DOHH2 (cell line): Measurements from ENCODE around the gene LRRC39.

Experiments used
- H3F3A ChIP-seq: fragments of 200-600 bp; sonication (generic), shearing (Covaris generic); 2 replicates; pipeline ENCODE4 v1.6.0; 2016; ENCODE audit warnings: antibody characterized with exemption, mild to moderate bottlenecking; ENCODE audit not compliant: control insufficient read depth, insufficient read depth
- H3K27ac ChIP-seq: fragments of 200-600 bp; sonication (generic); 2 replicates; pipeline ENCODE4 v1.5.1; 2014; ENCODE audit warnings: low read depth, mild to moderate bottlenecking, low read length, moderate library complexity
- H3K27me3 ChIP-seq: fragments of 200-600 bp; sonication (generic); 2 replicates; pipeline ENCODE4 v1.6.1; 2014; ENCODE audit warnings: mild to moderate bottlenecking, low read length, mixed read lengths; ENCODE audit not compliant: control insufficient read depth
- H3K36me3 ChIP-seq: fragments of 200-600 bp; sonication (generic); 2 replicates; pipeline ENCODE4 v1.6.1; 2014; ENCODE audit warnings: mild to moderate bottlenecking, low read length, moderate library complexity, mixed read lengths; ENCODE audit not compliant: control insufficient read depth
- H3K4me1 ChIP-seq: fragments of 200-600 bp; sonication (generic); 2 replicates; pipeline ENCODE4 v1.6.1; 2014; ENCODE audit warnings: mild to moderate bottlenecking, low read length, mixed read lengths; ENCODE audit not compliant: control insufficient read depth
- H3K4me2 ChIP-seq: fragments of 200-600 bp; sonication (generic); 2 replicates; pipeline ENCODE4 v1.6.0; 2014; ENCODE audit warnings: mild to moderate bottlenecking, low read length, moderate library complexity
- H3K4me3 ChIP-seq: fragments of 200-600 bp; sonication (generic); 2 replicates; pipeline ENCODE4 v1.5.1; 2014; ENCODE audit warnings: mild to moderate bottlenecking, low read length, mixed read lengths
- H3K79me2 ChIP-seq: fragments of 200-600 bp; sonication (generic); 2 replicates; pipeline ENCODE4 v1.6.1; 2014; ENCODE audit warnings: mild to moderate bottlenecking, low read length, mixed read lengths; ENCODE audit not compliant: control insufficient read depth
- H3K9me2 ChIP-seq: fragments of 200-600 bp; sonication (generic); replicated peaks from 2 replicates; pipeline ENCODE4 v1.6.1; 2014; ENCODE audit warnings: mild to moderate bottlenecking, low read length, mixed read lengths; ENCODE audit not compliant: control insufficient read depth
- H3K9me3 ChIP-seq: fragments of 200-600 bp; sonication (generic); 2 replicates; pipeline ENCODE4 v1.6.1; 2014; ENCODE audit warnings: antibody characterized with exemption, low read length, mixed read lengths; ENCODE audit not compliant: control insufficient read depth, insufficient read depth
- H4K20me1 ChIP-seq: fragments of 200-600 bp; sonication (generic); 2 replicates; pipeline ENCODE4 v1.6.0; 2014; ENCODE audit warnings: low read depth, mild to moderate bottlenecking, antibody characterized with exemption, low read length, moderate library complexity; ENCODE audit not compliant: control insufficient read depth, insufficient read depth
- EZH2phosphoT487 ChIP-seq: fragments of 200-600 bp; sonication (generic); IDR thresholded peaks from 2 replicates; pipeline ENCODE4 v1.6.1; 2017; ENCODE audit warnings: borderline replicate concordance, mild to moderate bottlenecking, antibody characterized with exemption, low read length, moderate library complexity, mixed read lengths
- TF ChIP-seq, protein P1 (sequence below): fragments of 200-600 bp; sonication (generic); IDR thresholded peaks from one replicate; pipeline ENCODE4 v1.5.1; 2014; ENCODE audit warnings: antibody characterized with exemption, mild to moderate bottlenecking, low read depth, low read length; ENCODE audit not compliant: poor library complexity, severe bottlenecking

Gene LRRC39

GRCh38 chr1:100127226-100127625 is 50.8 kb downstream of the LRRC39 start:
- peaks cover 39% of the 10 kb centered on the region for H3K36me3 ChIP-seq
- H4K20me1 ChIP-seq: no peaks in the 10 kb centered on the region
- peaks cover 23% of the 10 kb centered on the region for H3K4me1 ChIP-seq
- TF ChIP-seq EZH2phosphoT487: no peak
- TF ChIP-seq, protein P1, sequence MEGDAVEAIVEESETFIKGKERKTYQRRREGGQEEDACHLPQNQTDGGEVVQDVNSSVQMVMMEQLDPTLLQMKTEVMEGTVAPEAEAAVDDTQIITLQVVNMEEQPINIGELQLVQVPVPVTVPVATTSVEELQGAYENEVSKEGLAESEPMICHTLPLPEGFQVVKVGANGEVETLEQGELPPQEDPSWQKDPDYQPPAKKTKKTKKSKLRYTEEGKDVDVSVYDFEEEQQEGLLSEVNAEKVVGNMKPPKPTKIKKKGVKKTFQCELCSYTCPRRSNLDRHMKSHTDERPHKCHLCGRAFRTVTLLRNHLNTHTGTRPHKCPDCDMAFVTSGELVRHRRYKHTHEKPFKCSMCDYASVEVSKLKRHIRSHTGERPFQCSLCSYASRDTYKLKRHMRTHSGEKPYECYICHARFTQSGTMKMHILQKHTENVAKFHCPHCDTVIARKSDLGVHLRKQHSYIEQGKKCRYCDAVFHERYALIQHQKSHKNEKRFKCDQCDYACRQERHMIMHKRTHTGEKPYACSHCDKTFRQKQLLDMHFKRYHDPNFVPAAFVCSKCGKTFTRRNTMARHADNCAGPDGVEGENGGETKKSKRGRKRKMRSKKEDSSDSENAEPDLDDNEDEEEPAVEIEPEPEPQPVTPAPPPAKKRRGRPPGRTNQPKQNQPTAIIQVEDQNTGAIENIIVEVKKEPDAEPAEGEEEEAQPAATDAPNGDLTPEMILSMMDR: no peak
- H3F3A ChIP-seq: no peaks in the 10 kb centered on the region
- no peaks in the 10 kb centered on the region for H3K9me2 ChIP-seq
- H3K9me3 ChIP-seq: no peaks in the 10 kb centered on the region
- H3K27me3 ChIP-seq: no peaks in the 10 kb centered on the region
- no peak overlapping the region for H3K4me3 ChIP-seq
- H3K27ac ChIP-seq: no peak overlapping the region
- H3K79me2 ChIP-seq: peaks cover 73% of the 10 kb centered on the region
- no peak overlapping the region for H3K4me2 ChIP-seq

- Histone ChIP-seq H3K9me2 (no peaks in the 10 kb centered on the region), H4K20me1 (no peaks in the 10 kb centered on the region), H3K79me2 (peaks cover 24% of the 10 kb centered on the region), H3K4me3 (no peak overlapping the region), H3K27ac (no peak overlapping the region), H3K4me2 (no peak overlapping the region), H3K9me3 (no peaks in the 10 kb centered on the region), H3F3A (peaks cover 2% of the 10 kb centered on the region; the same call in 1 of the 2 replicates), H3K4me1 (no peaks in the 10 kb centered on the region), H3K27me3 (no peaks in the 10 kb centered on the region), H3K36me3 (peaks cover 61% of the 10 kb centered on the region)
- TF ChIP-seq, protein P1: no peak
- TF ChIP-seq EZH2phosphoT487: no peak
Measured at GRCh38 chr1:100122177-100122576, 55.9 kb downstream of the LRRC39 start.

GRCh38 chr1:100115524-100115923 is 62.5 kb downstream of the LRRC39 start:
- Histone ChIP-seq H3K27ac (no peak overlapping the region), H4K20me1 (no peaks in the 10 kb centered on the region), H3K9me2 (no peaks in the 10 kb centered on the region), H3F3A (peaks cover 12% of the 10 kb centered on the region; the same call in 1 of the 2 replicates), H3K4me3 (no peak overlapping the region), H3K79me2 (peaks cover 5% of the 10 kb centered on the region; the same call in 1 of the 2 replicates), H3K4me1 (no peaks in the 10 kb centered on the region), H3K36me3 (peaks cover 49% of the 10 kb centered on the region), H3K27me3 (no peaks in the 10 kb centered on the region), H3K9me3 (no peaks in the 10 kb centered on the region), H3K4me2 (no peak overlapping the region)
- TF ChIP-seq EZH2phosphoT487: no peak
- TF ChIP-seq, protein P1: no peak
